Keratinocyte (primary cell): Measurements from ENCODE around the gene TPH1. TPM values are rescaled to one million over a fixed set of nuclear protein-coding genes. Genes with fewer than 3 reads are reported as not detected.

Experiments
- DNase-seq: peaks from one replicate; pipeline ENCODE4 v3.0.0-alpha.2; 2011; ENCODE audit warnings: low read depth, missing footprints, low spot score
- FAIRE-seq: peaks from 2 replicates; lab custom pipeline; 2011; peaks lifted over from hg19 to GRCh38; lab: Jason Lieb, UNC
- H2AFZ ChIP-seq: 2 replicates; pipeline ENCODE4 v1.6.0; 2012; ENCODE audit warnings: low read length, control low read depth, inconsistent platforms; ENCODE audit not compliant: control insufficient read depth
- H3K27ac ChIP-seq: 2 replicates; pipeline ENCODE4 v1.5.1; 2011; ENCODE audit warnings: low read length; ENCODE audit not compliant: control insufficient read depth, insufficient read depth
- H3K27me3 ChIP-seq: 3 replicates; pipeline ENCODE4 v1.6.0; 2011; ENCODE audit warnings: low read length; ENCODE audit not compliant: control insufficient read depth, insufficient read depth; ENCODE audit errors: extremely low read depth
- H3K36me3 ChIP-seq, 2 experiments: 2 replicates in 1 of 2; 3 replicates in 1 of 2; pipeline ENCODE4 v1.5.1; 2011; ENCODE audit warnings: low read length in 2 of 2, mild to moderate bottlenecking in 1 of 2; ENCODE audit not compliant: control insufficient read depth in 2 of 2, insufficient read depth in 2 of 2; ENCODE audit errors: extremely low read depth in 1 of 2
- H3K4me1 ChIP-seq: 3 replicates; pipeline ENCODE4 v1.5.1; 2011; ENCODE audit warnings: low read length; ENCODE audit not compliant: control insufficient read depth, insufficient read depth; ENCODE audit errors: extremely low read depth
- H3K4me2 ChIP-seq: 3 replicates; pipeline ENCODE4 v1.6.0; 2011; ENCODE audit warnings: low read depth, low read length; ENCODE audit not compliant: control insufficient read depth, insufficient read depth; ENCODE audit errors: extremely low read depth
- H3K4me3 ChIP-seq, 3 experiments: fragments of 200-600 bp in 1 of 3; sonication (generic) in 1 of 3; 2 replicates in 2 of 3; 3 replicates in 1 of 3; pipeline ENCODE4 v1.5.1; 2011 to 2016; ENCODE audit warnings: low read length in 3 of 3, mild to moderate bottlenecking in 3 of 3, control low read depth in 2 of 3, inconsistent platforms in 1 of 3, low read depth in 1 of 3, mixed read lengths in 1 of 3, mixed run types in 1 of 3, moderate library complexity in 1 of 3; ENCODE audit not compliant: control insufficient read depth in 2 of 3, insufficient read depth in 2 of 3; ENCODE audit errors: extremely low read depth in 1 of 3
- H3K79me2 ChIP-seq: 2 replicates; pipeline ENCODE4 v1.6.0; 2012; ENCODE audit warnings: low read length; ENCODE audit not compliant: control insufficient read depth, insufficient read depth
- H3K9ac ChIP-seq: 3 replicates; pipeline ENCODE4 v1.6.0; 2011; ENCODE audit warnings: low read length; ENCODE audit not compliant: control insufficient read depth, insufficient read depth; ENCODE audit errors: extremely low read depth
- H3K9me1 ChIP-seq: 3 replicates; pipeline ENCODE4 v1.6.0; 2011; ENCODE audit warnings: low read length; ENCODE audit not compliant: control insufficient read depth, insufficient read depth; ENCODE audit errors: extremely low read depth
- H3K9me3 ChIP-seq: 2 replicates; pipeline ENCODE4 v1.5.1; 2012; ENCODE audit warnings: low read depth, low read length; ENCODE audit not compliant: control insufficient read depth
- H4K20me1 ChIP-seq: 3 replicates; pipeline ENCODE4 v1.6.0; 2011; ENCODE audit warnings: low read length; ENCODE audit not compliant: control insufficient read depth, insufficient read depth; ENCODE audit errors: extremely low read depth
- CTCF ChIP-seq, 3 experiments: IDR thresholded peaks in 1 of 3; conservative IDR thresholded peaks in 1 of 3; optimal IDR thresholded peaks in 1 of 3; 2 replicates in 2 of 3; 3 replicates in 1 of 3; pipeline versions ENCODE3 to v1.5.1; 2011; ENCODE audit warnings: low read length in 3 of 3, mild to moderate bottlenecking in 3 of 3, moderate library complexity in 2 of 3, control low read depth in 1 of 3, inconsistent platforms in 1 of 3; ENCODE audit not compliant: insufficient read depth in 2 of 3; ENCODE audit errors: extremely low read depth in 1 of 3
- EZH2 ChIP-seq: IDR thresholded peaks from one replicate; pipeline ENCODE4 v1.6.1; 2012; ENCODE audit warnings: inconsistent platforms, mild to moderate bottlenecking, low read length, moderate library complexity
- dilution Hi-C: fragments of 300-500 bp; cut with MboI; formaldehyde crosslinking; loops from one replicate; pipeline ENCODE4 v1.7.0; 2020; ENCODE audit warnings: low sequenced_read_pairs; ENCODE audit not compliant: extremely low pct_ligation_motif_present
- polyA plus RNA-seq, 5 experiments: library from polyadenylated mRNA; depleted of rRNA in 3 of 5; stranded (reverse) in 3 of 5; stranded (forward) in 1 of 5; unstranded in 1 of 5; fragments of >200 nt; gene quantifications; 1 replicate in 1 of 5; 2 replicates in 3 of 5; 3 replicates in 1 of 5; pipeline versions ENCODE4 v1.2.1 to v1.2.3, GENCODE V29; 2011 to 2012; ENCODE audit warnings: missing spikeins in 2 of 5, low read depth in 1 of 5, low replicate concordance in 1 of 5

Gene TPH1
- polyA plus RNA-seq, 1 donor (not counting 4 experiments of a cell fraction or from before 2014, with no cell fraction given), result 0.22 TPM

- FAIRE-seq, result no peak
These were observed 18.6 kb downstream of the TPH1 start for GRCh38 chr11:18027475-18027874.

GRCh38 chr11:18022419-18022818, 23.6 kb downstream of the TPH1 start:
- H3K36me3 ChIP-seq, result no peaks in the 10 kb centered on the region
- no peaks in the 10 kb centered on the region for H3K4me1 ChIP-seq
- H2AFZ ChIP-seq, result no peak overlapping the region
- TF ChIP-seq CTCF (optimal IDR thresholded peaks at IDR 0.05 in 1 of 3, IDR thresholded peaks at IDR 0.05 in 1 of 3, conservative IDR thresholded peaks at IDR 0.05 in 1 of 3; ENCODE audit: extremely low read depth in 1 of 3, insufficient read depth in 2 of 3, low read length in 3 of 3) (no peak), EZH2 (no peak)
- no peak overlapping the region for H3K4me3 ChIP-seq
- H3K9me3 ChIP-seq, result no peaks in the 10 kb centered on the region
- H3K9ac ChIP-seq, result no peak overlapping the region
- FAIRE-seq (no peak), DNase-seq (no peak)
- H3K79me2 ChIP-seq, result no peaks in the 10 kb centered on the region
- H3K9me1 ChIP-seq, result no peaks in the 10 kb centered on the region
- H4K20me1 ChIP-seq, result no peaks in the 10 kb centered on the region
- dilution Hi-C loops, result no loop called here
- no peak overlapping the region for H3K4me2 ChIP-seq
- no peaks in the 10 kb centered on the region for H3K27me3 ChIP-seq
- no peak overlapping the region for H3K27ac ChIP-seq

More at GRCh38 chr11:18027475-18027874, 18.6 kb downstream of the TPH1 start:
- H3K9me3 ChIP-seq, result no peaks in the 10 kb centered on the region
- no peaks in the 10 kb centered on the region for H3K9me1 ChIP-seq
- DNase-seq, result no peak
- H3K27me3 ChIP-seq, result no peaks in the 10 kb centered on the region
- H3K36me3 ChIP-seq, result no peaks in the 10 kb centered on the region
- H3K4me2 ChIP-seq, result no peak overlapping the region
- dilution Hi-C loops, result no loop called here
- no peak for TF ChIP-seq CTCF (optimal IDR thresholded peaks at IDR 0.05 in 1 of 3, IDR thresholded peaks at IDR 0.05 in 1 of 3, conservative IDR thresholded peaks at IDR 0.05 in 1 of 3; ENCODE audit: extremely low read depth in 1 of 3, insufficient read depth in 2 of 3, low read length in 3 of 3)
- TF ChIP-seq EZH2, result no peak
- no peak overlapping the region for H3K27ac ChIP-seq
- H3K9ac ChIP-seq, result no peak overlapping the region
- H3K4me1 ChIP-seq, result no peaks in the 10 kb centered on the region
- no peak overlapping the region for H3K4me3 ChIP-seq
- no peaks in the 10 kb centered on the region for H4K20me1 ChIP-seq
- H3K79me2 ChIP-seq, result no peaks in the 10 kb centered on the region
- no peak overlapping the region for H2AFZ ChIP-seq
